HG03175 (cell line): Measurements from ENCODE around the gene DYNLT4.
"Not testable (repeated sequence)": the region's sequence is repeated elsewhere in the genome, so short reads cannot be mapped to it uniquely, and the experiment has no call there.

Source experiments
- ATAC-seq: cut with Tn5 transposase; IDR thresholded peaks from one replicate; pipeline ENCODE4 v1.9.1; 2021; ENCODE audit warnings: mild to moderate bottlenecking, moderate library complexity; ENCODE audit not compliant: unreplicated experiment

The DYNLT4 gene

GRCh38 chr1:44810101-44810761 lies 3.1 kb upstream of the DYNLT4 start:
- no peak for ATAC-seq

DNA sequence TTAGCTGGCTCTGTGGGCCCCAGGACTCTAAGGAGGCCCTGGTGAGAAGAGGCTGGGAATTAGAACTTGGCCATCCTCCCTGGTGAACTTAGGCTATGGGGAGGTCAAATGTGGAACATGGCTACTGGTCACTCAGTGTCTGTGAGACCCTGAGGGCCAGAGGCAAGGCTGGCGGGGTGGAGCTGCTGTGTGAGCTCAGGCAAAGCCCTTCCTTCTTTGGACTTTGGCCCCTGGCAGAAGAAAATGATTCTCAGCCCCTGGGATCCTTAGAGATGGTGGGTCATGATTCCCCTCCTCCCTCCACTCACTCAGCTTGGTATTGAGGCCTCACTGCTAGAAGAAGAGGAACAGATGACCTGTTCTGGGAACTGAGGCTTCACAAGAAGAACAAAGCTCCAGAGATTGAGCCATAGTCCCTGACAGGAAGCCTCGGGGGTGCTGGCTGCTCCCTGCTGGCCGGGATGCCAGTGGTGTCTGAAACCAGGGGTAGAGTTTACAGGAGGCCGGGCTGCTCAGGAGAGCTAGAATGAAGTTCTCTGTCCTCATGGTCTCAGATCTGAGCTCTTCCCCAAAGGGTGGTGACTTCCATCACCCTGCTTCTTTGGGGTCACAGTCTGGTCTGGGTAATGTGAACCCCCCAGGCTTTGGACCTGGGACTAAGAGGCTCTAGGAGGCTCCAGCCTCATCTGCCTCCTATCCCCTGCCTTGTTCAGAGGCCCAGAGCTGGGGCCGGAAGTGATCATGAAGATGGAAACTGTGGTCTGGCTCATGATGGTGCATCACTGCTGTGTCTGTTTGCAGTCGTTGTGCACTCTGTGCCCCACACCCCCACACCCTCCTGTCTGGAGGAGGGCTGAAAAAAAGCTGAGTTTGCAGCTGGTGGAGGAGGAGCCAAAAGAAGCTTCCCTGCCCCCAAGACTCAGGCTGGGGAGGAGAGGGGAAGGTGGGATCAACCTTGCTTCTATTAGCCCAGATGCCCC lies 2.1 kb upstream of the DYNLT4 start:
- ATAC-seq: peak; percentile 59

- peak; percentile 31 for ATAC-seq
These were observed 1.1 kb upstream of the DYNLT4 start, which contains the start of gene BTBD19 for GRCh38 chr1:44808063-44808937. TSS of gene BTBD19 (plus strand) at chr1:44808523. CDS start at chr1:44808821, 298 bp downstream.

- ATAC-seq: peak; percentile 37
These were observed 362 bp upstream of the DYNLT4 start for GRCh38 chr1:44807364-44808062.

DNA sequence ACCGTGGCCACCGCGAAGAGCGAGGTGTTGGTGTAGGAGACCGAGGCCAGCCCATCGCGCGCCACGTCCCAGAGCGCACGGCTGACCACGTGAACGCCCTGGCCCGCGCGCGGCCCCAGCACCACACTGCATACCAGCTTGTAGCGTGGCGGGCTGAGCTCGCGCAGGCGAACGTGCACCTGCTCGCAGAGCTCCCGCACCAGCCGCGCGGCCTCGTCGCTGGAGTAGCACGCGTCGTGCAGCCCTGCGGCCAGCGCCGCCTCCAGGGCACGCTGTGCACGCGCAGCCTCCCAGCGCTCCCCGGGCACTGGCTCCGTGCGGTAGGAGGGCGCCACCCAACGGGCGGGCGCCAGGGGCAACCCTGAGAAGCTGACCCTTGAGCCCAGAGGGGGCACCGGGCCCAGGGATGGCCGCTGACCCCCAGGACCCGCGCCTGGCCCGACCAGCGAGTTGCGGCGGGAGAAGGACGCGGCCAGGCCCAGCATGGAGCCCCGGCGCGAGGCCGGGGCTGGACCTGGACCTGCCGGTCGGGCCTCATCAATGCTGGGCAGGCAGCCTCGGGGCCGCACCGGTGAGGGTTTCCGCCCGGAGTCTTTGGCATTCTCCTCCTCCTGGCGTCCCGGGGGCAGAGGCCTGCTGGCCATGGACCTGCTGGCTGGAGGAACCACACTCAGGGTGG lies 987 bp downstream of the DYNLT4 start:
- ATAC-seq: no peak

- no peak for ATAC-seq
These were observed 1.7 kb downstream of the DYNLT4 start for GRCh38 chr1:44805311-44806024.

DNA sequence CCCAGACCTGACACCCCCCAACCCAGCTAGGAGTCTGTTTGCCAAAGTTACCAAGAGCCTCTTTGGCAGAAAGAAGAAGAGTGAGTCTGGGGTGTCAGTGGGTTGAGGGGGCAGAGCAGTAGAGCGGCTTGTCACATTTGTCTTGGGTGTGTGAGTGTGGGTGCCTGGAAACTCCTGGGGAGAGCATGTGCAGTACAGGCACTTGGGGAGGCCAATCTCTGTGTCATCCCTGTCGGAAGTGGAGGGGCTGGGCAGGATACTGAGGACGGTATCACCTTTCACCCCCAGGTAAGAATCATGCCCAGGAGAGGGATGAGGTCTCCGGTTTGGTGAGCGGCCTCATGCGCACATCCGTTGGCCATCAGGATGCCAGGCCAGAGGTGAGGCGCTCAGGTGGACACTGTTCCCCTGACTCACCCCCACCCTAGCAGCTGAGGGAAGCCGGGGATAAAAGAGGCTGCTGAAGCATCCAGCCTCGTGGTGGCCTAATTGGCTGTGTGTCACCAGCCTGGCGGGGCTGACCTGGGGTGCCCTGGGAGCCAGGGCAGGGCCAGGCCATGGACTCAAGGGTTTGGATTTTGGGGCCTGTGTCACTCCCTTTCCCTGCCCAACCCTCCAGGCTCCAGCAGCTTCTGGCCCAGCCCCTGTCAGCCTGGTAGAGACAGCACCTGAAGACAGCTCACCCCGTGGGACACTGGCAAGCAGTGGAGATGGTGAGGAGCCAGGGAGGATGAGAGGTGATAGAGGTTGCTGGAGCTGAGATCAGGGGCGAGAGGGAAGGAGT lies 3.6 kb downstream of the DYNLT4 start:
- no peak for ATAC-seq

GRCh38 chr1:44803062-44803311 lies 4.2 kb downstream of the DYNLT4 start:
- ATAC-seq: no peak

DNA sequence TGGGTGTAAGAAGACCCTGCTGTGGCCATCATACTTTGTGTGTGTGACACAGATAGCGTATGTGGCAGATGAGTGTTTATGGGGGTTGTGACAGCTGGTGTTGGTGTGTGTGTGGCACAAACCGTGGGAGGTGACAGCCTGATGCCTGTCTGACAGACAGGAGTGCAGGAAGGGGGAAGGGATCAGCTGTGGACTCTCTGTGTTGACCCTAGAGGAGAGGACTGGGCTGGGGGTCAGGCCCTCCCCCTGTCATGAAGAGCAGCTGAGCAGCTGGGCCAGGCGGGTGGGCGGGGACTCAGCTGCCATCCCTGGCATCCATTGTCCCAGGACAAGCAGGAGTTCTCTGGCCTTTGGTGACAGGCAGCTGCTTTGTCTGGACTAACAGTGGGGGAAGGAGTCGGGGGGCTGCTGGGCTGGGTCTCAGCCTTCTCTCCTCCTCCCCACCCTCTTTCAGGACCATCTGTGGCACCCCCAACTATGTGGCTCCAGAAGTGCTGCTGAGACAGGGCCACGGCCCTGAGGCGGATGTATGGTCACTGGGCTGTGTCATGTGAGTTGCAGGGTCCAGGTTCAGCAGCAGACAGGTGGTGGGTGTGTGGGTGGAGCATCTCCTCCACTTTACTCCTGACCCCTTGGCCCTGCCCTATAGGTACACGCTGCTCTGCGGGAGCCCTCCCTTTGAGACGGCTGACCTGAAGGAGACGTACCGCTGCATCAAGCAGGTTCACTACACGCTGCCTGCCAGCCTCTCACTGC lies 4.7 kb downstream of the DYNLT4 start:
- ATAC-seq: no peak

GRCh38 chr1:44801491-44802305 lies 5.5 kb downstream of the DYNLT4 start:
- no peak for ATAC-seq

GRCh38 chr1:44799770-44800584 lies 7.2 kb downstream of the DYNLT4 start, which contains the start of gene PLK3:
TSS of gene PLK3 (plus strand) at chr1:44800377. CDS start at chr1:44800464, 87 bp downstream.
- peak; percentile 90 for ATAC-seq

- ATAC-seq: no peak
These were observed 8.4 kb downstream of the DYNLT4 start for GRCh38 chr1:44798481-44799365.

GRCh38 chr1:44797886-44798285 lies 9.3 kb downstream of the DYNLT4 start:
- ATAC-seq: not testable (repeated sequence)

DNA sequence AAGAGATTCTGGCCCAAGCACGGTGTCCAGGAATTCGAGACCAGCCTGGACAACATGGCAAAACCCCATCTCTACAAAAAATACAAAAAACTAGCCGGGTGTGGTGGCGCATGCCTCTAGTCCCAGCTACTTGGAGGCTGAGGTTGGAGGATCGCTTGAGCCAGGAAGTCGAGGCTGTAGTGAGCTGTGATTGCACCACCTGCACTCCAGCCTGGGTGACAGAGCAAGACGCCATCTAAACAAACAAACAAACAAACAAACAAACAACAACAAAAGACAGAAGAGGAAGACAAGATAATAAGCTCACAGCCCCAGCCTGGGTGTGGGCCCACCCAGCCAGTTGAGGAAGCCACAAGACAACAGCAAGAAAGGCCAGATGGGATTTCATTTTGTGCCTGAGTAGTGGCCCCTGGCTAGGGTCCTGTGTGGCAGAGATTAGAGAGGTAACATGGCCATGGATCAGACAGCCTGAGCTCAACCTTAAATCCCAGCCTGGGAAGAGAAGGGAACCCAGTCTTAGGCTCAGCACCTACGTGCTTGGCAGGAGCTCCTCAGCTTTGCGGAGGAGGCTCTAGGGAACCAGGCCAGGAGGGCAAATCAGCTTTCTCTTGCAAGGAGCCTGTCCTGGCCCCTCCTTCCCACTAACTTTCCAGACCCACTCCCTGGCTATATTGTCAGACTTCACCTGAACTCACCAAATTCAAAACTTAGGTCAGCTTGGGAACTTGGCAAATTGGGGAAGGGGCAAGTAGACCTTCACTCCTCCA lies 14.2 kb downstream of the DYNLT4 start:
- no peak for ATAC-seq
